Transverse colon (tissue), 4 donors: ENCODE data around the gene GAS2L2.

ENCODE experiments used
- EP300 ChIP-seq: sonication (generic); formaldehyde crosslinking; IDR thresholded peaks from one replicate; pipeline ENCODE4 v1.6.1; 2017; ENCODE audit warnings: antibody characterized with exemption, low read depth
- POLR2A ChIP-seq: fragments of 450-650 bp; IDR thresholded peaks from one replicate; pipeline ENCODE4 v1.6.1; 2016; ENCODE audit warnings: antibody characterized with exemption, mild to moderate bottlenecking, moderate library complexity
- POLR2AphosphoS5 ChIP-seq, 3 donors: sonication (generic); formaldehyde crosslinking; IDR thresholded peaks; one replicate each; pipeline ENCODE4 v1.6.1; 2016; ENCODE audit warnings: antibody characterized with exemption in 3 of 3
- TF ChIP-seq, protein P1 (sequence below), 5 experiments: fragments of 200-600 bp in 3 of 5; fragments of 450-650 bp in 2 of 5; sonication (generic) in 3 of 5; IDR thresholded peaks; 1 replicate in 2 of 5; 2 replicates in 3 of 5; pipeline ENCODE4 v1.5.1; 2016 to 2017; ENCODE audit warnings: antibody characterized with exemption in 5 of 5, inconsistent platforms in 3 of 5, mild to moderate bottlenecking in 2 of 5, moderate library complexity in 1 of 5

GRCh38 chr17:35752945-35753764 is at the start of gene GAS2L2:
- TF ChIP-seq, protein P1, sequence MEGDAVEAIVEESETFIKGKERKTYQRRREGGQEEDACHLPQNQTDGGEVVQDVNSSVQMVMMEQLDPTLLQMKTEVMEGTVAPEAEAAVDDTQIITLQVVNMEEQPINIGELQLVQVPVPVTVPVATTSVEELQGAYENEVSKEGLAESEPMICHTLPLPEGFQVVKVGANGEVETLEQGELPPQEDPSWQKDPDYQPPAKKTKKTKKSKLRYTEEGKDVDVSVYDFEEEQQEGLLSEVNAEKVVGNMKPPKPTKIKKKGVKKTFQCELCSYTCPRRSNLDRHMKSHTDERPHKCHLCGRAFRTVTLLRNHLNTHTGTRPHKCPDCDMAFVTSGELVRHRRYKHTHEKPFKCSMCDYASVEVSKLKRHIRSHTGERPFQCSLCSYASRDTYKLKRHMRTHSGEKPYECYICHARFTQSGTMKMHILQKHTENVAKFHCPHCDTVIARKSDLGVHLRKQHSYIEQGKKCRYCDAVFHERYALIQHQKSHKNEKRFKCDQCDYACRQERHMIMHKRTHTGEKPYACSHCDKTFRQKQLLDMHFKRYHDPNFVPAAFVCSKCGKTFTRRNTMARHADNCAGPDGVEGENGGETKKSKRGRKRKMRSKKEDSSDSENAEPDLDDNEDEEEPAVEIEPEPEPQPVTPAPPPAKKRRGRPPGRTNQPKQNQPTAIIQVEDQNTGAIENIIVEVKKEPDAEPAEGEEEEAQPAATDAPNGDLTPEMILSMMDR (IDR thresholded peaks at IDR 0.05), result no peak
- TF ChIP-seq POLR2A (no peak), EP300 (no peak), POLR2AphosphoS5 (IDR thresholded peaks at IDR 0.05) (no peak)
